HEK293 (cell line): ENCODE measurements around the gene ZNF716.

Source experiments
- ZNF521 ChIP-seq: fragments of 450-650 bp; formaldehyde crosslinking; IDR thresholded peaks from 2 replicates; pipeline ENCODE4 v1.5.1; 2017; ENCODE audit warnings: missing biosample characterization, mild to moderate bottlenecking, missing genetic modification characterization
- ZNF660 ChIP-seq: fragments of 450-650 bp; IDR thresholded peaks from 2 replicates; pipeline ENCODE4 v1.5.1; 2018; ENCODE audit warnings: missing biosample characterization, mild to moderate bottlenecking, missing genetic modification characterization
- TF ChIP-seq, protein P1 (sequence below): fragments of 450-650 bp; formaldehyde crosslinking; IDR thresholded peaks from 2 replicates; pipeline ENCODE4 v1.5.1; 2016; ENCODE audit warnings: missing biosample characterization, missing genetic modification characterization

DNA sequence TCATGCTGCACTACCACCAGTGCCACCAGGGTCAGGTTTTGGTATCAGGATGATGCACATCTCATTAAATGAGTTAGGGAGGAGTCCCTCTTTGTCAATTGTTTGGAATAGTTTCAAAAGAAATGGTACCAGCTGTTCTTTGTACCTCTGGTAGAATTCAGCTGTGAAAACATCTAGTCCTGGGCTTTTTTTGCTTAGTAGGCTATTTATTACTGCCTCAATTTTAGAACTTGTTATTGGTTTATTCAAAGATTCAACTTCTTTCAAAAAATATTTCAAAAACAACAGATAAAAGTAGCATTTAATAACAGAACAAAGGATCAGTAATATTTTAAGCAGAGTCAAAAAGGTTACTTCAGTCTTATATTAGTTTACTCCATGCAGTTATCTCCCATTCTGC, 6.4 kb upstream of the ZNF716 start:
- TF ChIP-seq, protein P1, sequence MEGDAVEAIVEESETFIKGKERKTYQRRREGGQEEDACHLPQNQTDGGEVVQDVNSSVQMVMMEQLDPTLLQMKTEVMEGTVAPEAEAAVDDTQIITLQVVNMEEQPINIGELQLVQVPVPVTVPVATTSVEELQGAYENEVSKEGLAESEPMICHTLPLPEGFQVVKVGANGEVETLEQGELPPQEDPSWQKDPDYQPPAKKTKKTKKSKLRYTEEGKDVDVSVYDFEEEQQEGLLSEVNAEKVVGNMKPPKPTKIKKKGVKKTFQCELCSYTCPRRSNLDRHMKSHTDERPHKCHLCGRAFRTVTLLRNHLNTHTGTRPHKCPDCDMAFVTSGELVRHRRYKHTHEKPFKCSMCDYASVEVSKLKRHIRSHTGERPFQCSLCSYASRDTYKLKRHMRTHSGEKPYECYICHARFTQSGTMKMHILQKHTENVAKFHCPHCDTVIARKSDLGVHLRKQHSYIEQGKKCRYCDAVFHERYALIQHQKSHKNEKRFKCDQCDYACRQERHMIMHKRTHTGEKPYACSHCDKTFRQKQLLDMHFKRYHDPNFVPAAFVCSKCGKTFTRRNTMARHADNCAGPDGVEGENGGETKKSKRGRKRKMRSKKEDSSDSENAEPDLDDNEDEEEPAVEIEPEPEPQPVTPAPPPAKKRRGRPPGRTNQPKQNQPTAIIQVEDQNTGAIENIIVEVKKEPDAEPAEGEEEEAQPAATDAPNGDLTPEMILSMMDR (tag by site-specific recombination) = no peak
- no peak for TF ChIP-seq ZNF521
- TF ChIP-seq ZNF660 (tag by site-specific recombination) = no peak
